NCI-H2029 treated with DMSO at 0.1 percent for 48 hours (cell line): ENCODE results near the gene KAZN.

Experiments used
- DNase-seq: peaks from one replicate; lab custom pipeline; 2025; lab: John Stamatoyannopoulos, UW

The KAZN gene

DNA sequence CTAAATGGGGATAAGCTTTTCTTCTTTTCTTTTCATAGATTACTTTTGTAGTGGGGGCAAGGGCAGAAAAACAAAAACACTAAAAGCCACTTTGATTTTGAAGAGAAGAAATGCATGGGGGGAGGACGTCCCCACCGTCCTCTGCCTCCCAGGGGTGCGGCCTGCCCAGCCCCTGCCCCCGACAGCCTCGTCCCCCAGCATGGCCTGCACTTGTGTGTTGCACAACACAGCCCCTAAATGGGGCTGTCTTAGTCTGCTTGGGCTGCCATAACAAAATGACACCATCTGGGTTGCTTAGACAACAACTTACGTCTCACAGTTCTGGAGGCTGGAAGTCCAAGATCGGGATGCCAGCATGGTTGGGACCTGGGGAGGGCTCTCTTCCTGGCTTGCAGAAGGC, 497.8 kb downstream of the KAZN start:
- no peak for DNase-seq

DNA sequence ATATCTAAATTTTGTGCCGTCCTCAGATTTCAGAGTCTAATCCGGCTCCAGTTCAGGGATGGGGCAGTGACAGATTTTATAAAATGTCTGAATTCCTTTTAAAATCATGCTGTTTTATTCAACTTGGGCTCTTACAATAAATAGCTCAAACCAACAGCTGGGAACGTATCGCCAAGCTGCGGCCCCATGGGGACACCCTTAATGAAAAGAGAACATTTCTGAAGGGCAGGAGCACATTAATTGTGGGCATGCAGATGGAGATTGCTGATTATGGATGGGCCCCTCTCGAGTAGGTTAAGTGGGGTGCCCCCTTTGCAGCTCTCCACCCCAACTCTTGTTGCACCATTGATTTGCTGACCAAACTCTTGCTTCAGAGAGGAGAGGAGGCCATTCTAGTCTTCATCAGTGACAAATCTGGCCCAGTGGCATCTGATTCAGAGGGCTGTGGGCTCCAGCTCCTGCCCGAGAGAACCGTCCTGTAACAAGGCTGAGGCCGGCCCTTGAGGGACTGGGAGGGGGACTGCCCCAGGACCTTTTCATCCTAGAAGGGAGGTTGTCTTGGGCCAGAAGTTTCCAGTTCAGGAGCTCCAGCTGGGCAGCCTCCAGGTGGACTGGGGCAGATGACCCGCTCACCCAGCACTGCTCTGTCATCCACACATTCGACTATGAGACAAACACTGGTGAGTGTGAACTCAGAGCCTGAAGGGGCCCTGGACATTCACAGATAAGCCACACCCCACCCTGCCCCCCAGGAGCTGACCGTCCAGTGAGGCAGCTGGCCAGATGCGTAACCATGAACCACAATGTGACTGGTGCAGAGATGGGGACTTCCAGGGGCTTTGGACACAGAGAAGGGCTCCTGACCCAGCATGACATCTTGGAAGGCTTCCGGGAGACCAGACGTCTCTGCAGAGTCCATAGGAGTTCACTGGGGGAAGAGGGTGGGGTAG, 500.0 kb downstream of the KAZN start:
- DNase-seq, result no peak

DNA sequence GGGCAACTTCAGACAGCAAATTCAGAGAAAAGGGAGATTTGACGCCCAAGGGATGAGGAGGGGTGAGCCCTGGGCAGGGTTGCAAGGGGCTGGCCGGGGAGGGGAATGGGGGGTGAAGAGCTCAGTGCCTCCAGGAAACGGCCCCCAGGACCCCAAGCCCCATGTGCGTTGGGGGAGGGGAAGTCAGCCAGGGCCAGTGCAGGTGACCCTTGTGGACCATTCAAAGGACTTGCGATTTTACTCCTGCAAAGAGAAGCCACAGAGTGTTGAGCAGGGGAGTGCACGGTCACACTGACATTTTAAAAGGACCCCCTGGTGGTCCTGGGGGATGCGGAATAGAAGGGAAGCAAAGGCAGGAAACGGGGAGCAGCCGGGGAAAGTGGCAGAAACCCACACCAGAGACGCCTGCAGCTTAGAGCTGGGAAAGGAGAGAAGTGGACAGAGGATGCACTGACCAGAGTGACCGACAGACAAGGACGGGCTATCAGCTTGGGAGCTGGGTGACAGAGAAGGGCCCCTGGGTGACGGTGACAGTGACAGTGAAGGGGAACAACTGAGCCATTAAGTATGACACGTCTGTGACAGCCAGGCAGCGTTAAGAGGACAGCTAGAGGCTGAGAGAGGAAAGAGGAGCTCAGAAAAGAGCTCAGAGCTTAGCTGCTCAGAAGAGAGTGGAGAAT, 501.1 kb downstream of the KAZN start:
- no peak for DNase-seq

DNA sequence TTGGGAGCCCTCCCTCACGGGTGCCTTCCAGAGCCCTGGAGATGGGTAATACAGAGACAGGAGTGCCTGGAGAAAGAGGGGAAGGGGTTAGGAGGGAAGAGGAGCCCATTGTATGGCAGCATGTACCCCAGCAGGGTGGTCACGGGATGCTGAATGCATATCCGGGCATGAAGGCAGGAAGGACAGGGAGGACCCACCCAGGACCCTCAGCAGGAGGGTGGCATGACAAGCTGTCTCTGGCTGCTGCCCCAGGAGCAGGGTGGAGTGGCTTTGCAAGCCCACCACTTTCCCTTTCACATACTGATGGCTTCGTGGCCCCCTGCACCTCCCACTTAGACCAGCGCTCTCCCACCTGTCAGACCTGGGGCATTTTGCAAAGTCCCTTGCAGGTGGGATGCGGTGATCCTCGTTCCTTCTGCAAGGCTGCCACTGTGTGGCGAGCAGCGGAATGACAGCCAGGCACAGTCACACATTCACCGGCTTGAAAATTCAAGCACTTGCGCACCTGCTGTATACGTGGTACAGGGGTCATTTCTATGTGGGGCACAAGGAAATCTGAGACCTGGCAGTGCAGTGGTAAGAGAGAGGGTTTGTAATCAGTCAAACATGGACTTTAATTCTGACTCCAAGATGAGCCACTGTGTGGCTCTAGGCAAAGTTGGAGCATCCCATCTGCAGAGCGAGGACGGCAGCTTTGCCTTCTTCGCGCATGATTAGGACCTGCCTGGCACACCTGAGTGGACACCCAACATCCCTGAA, 501.8 kb downstream of the KAZN start:
- no peak for DNase-seq

DNA sequence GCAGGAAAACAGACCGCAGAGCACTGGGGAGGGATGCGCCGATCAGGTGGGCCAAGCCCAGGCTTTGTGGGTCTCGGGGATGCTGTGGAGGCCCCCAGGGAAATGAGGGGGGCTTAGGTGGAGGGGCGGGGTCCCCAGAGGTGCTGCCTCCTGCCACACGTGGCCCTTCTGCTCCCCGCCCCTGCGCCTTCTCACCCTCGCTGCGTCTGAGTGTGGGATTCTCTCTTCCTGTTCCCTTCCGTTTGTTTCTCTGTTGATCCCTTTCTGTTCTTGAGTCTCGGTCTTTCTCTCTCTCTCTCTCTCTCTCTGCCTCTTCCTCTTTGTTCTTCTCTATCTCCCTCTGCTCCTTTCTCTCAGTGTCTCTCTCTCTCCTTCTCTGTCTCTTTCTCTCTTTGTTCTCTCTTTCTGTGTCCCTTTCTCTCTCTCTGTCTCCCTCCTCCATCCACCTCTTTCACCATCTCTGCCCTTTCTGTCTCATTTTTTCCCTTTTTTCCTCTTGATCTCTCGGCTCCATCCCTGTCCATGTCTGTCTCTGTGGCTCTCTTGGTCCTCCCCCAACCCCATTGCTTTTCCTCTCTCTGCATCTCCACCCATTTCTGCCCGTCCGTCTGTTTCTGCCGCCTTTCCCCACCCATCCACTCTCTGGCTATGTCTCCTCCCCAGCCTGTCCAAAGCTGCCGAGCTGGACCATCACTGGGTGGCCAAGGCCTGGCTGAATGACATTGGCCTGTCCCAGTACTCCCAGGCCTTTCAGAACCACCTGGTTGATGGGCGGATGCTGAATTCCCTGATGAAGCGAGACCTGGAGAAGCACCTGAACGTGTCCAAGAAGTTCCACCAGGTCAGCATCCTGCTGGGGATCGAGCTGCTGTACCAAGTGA, 502.6 kb downstream of the KAZN start:
- DNase-seq, result no peak

DNA sequence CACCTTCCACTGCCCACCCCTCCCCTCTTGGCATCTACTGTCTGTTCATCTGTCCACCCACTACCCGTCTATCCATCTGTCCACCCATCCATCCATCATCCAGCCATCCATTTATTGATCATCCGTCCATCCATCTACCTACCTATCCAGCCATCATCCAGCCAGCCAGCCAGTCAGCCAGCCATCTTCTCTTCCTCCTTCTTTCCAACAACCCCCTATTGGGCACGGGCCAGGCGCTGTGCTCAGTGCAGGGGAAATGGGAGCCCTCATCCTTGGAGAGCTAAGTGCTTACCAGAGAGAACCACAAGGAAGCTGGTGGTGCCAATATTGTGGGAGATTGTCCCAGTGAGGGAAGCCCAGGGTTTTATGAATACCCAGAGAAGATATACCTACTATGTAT, 503.3 kb downstream of the KAZN start:
- DNase-seq, result no peak

DNA sequence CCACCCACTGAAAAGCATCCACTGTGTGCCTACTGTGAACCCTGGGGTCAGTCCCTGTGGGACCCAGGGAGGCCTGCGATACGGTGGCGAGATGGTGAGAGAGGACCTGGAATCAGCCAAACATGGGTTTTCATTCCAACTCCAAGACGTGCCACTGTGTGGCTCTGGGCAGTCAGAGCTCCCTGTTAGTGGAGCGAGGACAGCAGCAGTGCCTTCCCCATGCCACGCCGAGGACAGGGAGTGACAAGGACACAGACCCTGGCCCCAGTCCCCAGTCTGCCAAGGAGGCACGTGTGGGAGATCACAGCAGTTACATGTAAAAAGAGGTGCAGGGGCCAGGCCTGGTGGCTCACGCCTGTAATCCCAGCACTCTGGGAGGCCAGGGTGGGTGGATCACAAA, 504.2 kb downstream of the KAZN start:
- DNase-seq, result no peak

DNA sequence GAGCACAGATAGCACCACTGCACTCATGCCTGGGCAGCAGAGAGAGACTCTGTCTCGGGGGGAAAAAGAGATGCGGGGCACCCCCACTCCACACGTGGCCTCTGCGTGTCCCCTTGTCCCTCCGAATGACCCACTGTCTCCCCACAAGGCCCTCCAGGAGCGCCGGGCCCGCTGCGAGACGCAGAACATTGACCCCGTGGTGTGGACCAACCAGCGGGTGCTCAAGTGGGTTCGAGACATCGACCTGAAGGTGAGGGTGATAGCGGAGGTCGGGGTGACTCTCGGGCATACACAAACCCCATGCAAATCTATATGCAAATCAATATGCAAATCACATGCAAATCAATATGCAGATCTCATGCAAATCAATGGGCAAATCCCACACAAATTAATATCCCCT, 504.7 kb downstream of the KAZN start:
- no peak for DNase-seq

DNA sequence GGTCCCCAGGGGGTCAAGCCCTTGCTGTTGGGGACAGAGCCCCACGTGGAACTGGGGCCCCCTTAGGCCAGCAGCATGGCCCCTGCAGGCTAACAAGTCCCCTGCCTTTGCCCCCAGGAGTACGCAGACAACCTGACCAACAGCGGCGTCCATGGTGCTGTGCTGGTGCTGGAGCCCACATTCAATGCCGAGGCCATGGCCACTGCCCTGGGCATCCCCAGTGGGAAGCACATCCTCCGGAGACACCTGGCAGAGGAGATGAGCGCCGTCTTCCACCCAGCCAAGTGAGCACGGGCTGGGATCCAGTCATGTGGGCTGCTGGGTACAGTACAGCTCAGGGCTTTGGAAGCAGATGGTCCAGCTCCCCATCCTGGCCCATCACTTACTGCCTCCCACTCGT, 505.4 kb downstream of the KAZN start:
- DNase-seq, result no peak

DNA sequence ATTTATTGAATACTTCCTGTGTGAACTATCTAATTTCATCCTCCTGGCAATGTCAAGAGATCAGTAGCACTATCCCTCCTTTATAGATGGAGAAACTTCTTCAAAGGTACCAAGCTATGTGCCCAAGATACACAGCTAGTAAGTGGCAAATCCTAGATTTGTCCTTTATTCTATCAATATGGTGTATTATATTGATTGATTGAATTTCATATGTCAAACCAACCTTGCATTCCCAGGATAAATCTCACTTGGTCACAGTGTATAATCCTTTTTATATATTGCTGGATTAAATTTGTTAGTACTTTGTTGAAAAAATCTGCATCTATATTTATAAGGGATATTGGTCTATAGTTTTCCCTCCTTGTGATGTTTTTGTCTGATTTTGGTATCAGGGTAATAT, 506.3 kb downstream of the KAZN start:
- DNase-seq, result no peak

DNA sequence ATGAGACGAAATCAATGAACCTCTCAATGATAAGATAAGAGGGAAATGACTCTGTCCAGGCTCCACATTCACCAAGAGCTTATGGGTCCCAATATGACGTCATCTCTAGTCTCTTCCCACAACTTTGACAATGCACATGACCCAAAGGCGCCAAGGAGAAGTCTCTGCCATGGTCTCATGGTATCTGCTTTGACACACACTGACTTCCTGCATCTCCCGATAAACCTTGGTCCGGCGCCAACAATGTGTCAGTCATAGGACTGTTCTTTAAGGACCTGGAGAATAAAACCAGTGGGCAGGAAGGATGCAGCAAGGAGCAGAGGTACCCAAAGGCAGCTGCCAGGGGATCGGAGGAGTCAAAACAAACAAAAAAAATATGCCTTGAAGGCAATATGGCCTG, 508.1 kb downstream of the KAZN start:
- no peak for DNase-seq

DNA sequence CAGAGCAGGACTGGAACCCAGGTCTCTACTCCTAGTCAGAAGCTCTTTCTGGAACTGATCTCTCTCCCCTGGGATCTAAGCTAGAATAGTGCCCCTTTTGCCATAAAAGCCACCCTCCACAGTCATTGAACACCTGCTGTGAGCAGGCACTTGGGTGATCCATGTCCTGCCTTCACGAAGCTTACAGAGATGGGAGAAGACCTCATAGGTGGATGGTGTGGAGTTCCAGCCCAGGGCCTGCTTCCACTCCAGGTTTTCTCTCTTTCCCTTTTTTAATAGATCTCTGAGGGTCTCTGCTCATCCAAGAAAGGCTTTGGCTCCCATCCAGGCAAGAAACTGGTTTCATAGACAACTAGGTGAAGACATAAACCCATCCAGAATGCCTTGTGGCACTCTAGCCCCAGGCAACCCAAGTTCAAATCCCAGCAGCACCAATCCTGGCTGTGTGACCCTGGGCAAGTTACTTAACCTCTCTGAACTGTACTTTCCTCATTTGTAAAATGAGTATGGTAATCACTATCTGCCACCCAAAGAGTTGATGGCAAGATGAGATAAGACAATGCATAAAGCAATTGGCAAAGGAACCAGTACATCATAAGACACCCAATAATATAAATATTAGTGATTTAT, 508.7 kb downstream of the KAZN start:
- no peak for DNase-seq

DNA sequence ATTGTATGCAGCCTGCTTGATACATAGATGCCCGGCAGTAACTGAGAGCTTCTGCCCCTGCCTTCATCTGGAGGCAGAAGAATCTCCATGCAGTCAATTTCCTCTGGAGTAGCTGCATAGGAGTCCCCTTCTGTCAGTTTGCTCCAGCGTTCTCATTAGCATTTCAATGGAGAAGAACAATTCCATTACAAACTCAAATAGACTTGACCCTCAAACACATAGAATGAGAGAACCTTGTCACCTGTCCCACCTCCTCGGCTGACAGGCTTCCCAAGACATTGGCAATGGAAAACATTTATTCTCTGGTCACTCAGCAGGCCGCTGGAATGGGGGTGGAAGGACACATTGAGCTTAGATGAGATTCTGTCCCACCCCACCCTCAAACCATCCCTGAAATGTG, 509.4 kb downstream of the KAZN start:
- no peak for DNase-seq

DNA sequence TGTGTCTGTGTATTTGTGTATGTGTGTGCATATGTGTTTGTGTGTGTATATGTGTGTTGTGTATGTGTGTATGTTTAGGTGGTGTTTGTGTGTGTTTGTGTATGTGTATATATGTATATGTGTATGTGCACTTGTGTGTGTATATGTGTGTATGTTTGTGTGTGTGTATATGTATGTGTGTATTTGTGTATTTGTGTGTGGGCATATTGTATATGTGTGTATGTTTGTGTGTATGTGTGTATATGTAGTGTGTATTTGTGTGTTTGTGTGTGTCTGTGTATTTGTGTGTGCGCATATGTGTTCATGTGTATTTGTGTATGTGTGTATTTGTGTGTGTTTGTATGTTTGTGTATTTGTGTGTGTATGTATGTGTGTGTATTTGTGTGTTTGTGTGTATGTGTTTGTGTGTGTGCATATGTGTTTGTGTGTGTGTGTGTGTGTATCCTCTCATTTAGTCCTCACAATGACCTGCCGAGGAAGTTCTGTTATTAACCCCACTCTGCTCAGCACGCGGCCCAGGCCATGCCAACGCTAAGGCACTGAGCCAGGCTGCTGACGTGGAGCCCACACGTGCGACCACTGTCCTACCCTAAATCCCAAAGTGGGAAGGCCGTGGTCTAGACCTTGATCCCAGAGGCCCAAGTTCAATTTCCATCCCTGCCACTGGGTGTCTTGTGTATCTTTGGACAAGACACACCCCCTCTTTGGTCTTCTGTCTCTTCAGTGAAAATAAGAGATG, 511.8 kb downstream of the KAZN start:
- no peak for DNase-seq

DNA sequence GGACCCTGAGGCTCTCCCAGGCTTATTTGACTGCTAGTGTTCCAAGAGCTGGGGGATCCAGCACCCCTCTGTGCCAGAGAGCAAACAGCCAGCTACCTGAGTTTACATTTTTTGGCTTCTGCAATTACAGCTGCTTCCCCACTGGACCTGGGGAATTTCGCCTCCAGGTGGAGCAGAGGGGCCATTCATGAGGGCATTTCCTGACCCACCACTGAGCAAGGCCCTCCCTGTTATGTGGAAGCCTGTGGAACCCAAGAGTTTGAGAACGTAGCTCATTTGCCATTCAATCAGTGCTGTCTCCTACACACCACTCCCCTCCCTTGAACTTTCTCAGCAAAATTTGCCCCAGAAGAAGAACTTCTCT, 512.4 kb downstream of the KAZN start:
- no peak for DNase-seq

DNA sequence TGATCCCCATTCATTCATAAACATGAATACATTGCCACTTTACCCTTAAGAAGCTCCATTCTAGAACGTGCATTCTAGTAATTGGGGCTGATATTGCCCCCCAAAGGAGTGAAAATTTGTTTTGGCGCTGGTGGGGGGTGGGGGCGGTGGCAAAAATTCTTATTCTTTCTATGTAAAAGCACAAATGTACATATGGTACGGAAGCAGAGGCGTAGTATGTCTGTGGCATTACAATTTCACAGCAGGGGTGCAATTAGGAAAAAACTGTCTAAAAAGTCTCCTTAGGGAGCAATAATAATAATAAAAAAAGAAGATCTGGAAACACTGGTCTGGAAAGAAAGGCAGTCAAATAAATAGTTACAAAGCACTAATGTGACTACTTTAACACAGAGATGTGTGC, 514.7 kb downstream of the KAZN start:
- no peak for DNase-seq

DNA sequence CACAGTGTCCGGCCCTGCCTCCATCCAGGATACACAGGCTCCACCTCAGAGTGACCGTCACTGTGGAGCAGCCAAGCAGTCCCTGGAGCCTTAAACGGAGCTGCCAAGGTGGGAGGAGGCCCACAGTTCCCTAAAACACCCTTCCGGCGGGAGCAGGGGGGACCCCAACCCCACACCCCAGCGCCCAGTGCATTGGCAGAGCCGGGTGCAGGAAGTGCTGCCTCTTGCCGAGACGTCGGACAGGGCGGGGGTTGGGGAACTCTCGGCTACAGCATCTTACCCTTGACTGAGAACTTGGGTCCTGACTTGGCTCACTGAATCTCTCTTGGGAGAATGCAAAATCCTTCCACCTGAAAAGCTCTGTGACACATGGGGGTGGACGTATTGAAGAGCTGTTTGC, 516.4 kb downstream of the KAZN start:
- no peak for DNase-seq

DNA sequence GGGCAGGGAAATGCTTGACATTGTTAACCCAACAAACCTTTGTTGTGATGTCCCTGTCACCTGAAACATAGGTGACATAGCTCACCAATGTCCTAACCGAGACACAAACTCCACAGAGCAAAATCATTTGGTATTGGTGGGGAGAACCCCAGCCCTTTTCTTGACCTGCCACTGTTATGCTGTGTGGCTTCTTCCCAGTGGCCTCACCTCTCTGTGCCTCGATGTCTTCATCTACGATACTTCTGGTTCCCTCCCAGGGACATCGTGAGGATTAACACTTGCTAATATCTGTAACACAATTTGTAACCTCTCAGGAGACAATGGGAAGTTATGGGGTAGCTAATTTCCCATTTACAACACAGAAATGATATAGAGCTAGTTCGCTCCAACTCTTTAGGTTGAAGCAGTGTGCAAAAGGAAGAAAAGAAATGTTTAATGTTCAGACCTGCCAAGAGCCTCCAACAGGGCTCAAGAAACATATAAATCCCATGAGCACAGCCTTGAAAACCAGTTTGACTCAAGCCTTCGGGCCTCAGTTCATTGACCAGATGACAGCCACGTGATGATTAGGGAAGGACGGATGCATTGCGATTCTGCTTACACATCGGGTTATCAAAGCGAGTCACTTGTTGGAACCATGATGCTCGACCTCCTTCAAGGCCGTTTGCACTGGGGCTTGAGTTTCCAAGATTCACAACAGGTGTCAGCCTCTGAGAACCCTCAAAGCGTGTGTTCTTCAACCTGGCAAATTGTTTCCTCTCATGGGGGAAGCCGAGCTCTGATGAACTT, 517.3 kb downstream of the KAZN start:
- no peak for DNase-seq

DNA sequence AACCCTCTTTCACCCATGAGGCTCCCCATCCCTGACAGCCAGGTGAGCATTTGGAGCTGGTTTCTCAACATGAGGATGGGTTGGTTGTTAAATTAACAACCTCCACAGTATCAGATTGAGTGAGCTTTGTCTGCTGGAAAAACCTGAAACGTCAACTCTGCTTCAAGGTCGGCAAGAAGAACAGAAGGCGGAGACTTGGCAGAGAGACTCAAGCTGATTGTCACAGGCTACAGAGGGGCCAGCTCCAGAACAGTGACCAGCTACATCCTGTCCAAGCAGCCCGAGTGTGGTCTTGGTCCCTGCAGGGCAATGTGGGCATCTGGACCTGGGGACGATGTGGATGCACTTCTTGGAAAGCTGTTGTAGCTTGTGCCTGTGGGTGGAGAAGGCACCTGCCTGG, 518.5 kb downstream of the KAZN start:
- DNase-seq, result no peak
